H1 (cell line): ENCODE results near the gene SSH2. TPM values are rescaled to one million over a fixed set of nuclear protein-coding genes. Genes with fewer than 3 reads are reported as not detected.

ENCODE experiments used
- BCL11A ChIP-seq, 2 experiments: IDR thresholded peaks; one replicate each; pipeline ENCODE4 v1.6.1; 2011; ENCODE audit warnings: low read depth in 2 of 2, low read length in 2 of 2, mild to moderate bottlenecking in 2 of 2
- E2F6 ChIP-seq: IDR thresholded peaks from 2 replicates; pipeline ENCODE4 v1.6.1; 2012; ENCODE audit warnings: inconsistent platforms
- EGR1 ChIP-seq: IDR thresholded peaks from 2 replicates; pipeline ENCODE4 v1.6.1; 2011; ENCODE audit warnings: low read depth, low read length, borderline replicate concordance
- GABPA ChIP-seq: IDR thresholded peaks from 2 replicates; pipeline ENCODE4 v1.6.1; 2011; ENCODE audit warnings: mild to moderate bottlenecking, low read length, moderate library complexity, borderline replicate concordance; ENCODE audit not compliant: insufficient read depth
- GTF2F1 ChIP-seq: IDR thresholded peaks from 2 replicates; pipeline ENCODE4 v1.6.1; 2012; ENCODE audit warnings: low read depth, low read length, improper control_type of control experiment, borderline replicate concordance
- MAFK ChIP-seq: IDR thresholded peaks from 2 replicates; pipeline ENCODE4 v1.6.1; 2012; ENCODE audit warnings: low read depth, mild to moderate bottlenecking, improper control_type of control experiment, low read length
- RBBP5 ChIP-seq: IDR thresholded peaks from 2 replicates; pipeline ENCODE4 v1.7.1; 2012; ENCODE audit warnings: low read depth, mild to moderate bottlenecking, inconsistent platforms, low read length, moderate library complexity, borderline replicate concordance
- SIRT6 ChIP-seq: IDR thresholded peaks from one replicate; pipeline ENCODE4 v1.7.1; 2012; ENCODE audit warnings: low read length, inconsistent platforms
- TAF1 ChIP-seq: IDR thresholded peaks from 2 replicates; pipeline ENCODE4 v1.6.1; 2011; ENCODE audit warnings: mild to moderate bottlenecking, low read depth, low read length
- USF2 ChIP-seq: IDR thresholded peaks from 2 replicates; pipeline ENCODE4 v1.6.1; 2011; ENCODE audit warnings: low read length, improper control_type of control experiment
- YY1 ChIP-seq: IDR thresholded peaks from 2 replicates; pipeline ENCODE4 v1.6.1; 2011; ENCODE audit warnings: low read depth, mild to moderate bottlenecking, low read length
- polyA plus RNA-seq, 7 experiments: library from polyadenylated mRNA; depleted of rRNA in 3 of 7; stranded (reverse) in 5 of 7; unstranded in 2 of 7; fragments of >200 nt in 5 of 7; fragments of 200-250 nt in 2 of 7; gene quantifications; 1 replicate in 5 of 7; 2 replicates in 1 of 7; 4 replicates in 1 of 7; pipeline versions ENCODE4 v1.2.1 to v1.2.3, GENCODE V29; 2011 to 2013; ENCODE audit warnings: missing spikeins in 2 of 7, mixed read lengths in 2 of 7
- total RNA-seq: library from RNA; stranded (reverse); fragmentation: NEBNext Ultra II Directional; extraction: Animal tissue kit (Norgen Biotek cat#: 25700); gene quantifications from 2 replicates; pipeline ENCODE4 v1.2.1, GENCODE V29; 2021

Gene SSH2
- total and polyA plus RNA-seq, 2 of the 8 experiments (the other 6 are each of a cell fraction or from before 2014, with no cell fraction given), result 5.2 to 15.9 TPM

GRCh38 chr17:29909236-29910003 is 20.6 kb downstream of the SSH2 start (continued):
- no peak for TF ChIP-seq USF2
- no peak for TF ChIP-seq GABPA
- TF ChIP-seq RBBP5, result no peak
- no peak for TF ChIP-seq BCL11A (IDR thresholded peaks at IDR 0.05; ENCODE audit: low read depth in 2 of 2, low read length in 2 of 2)
- TF ChIP-seq YY1, result no peak
- no peak for TF ChIP-seq EGR1
- TF ChIP-seq SIRT6, result no peak
- TF ChIP-seq GTF2F1, result no peak
- no peak for TF ChIP-seq TAF1
- TF ChIP-seq MAFK, result no peak
- TF ChIP-seq E2F6, result no peak
